Measurements from ENCODE around the gene PRR16. TPM values are rescaled to one million over a fixed set of nuclear protein-coding genes. Genes with fewer than 3 reads are reported as not detected.

Gene PRR16
- total and polyA plus RNA-seq, 2 of the 13 experiments (the other 11 are each of a cell fraction or from before 2014, with no cell fraction given): not detected

DNA sequence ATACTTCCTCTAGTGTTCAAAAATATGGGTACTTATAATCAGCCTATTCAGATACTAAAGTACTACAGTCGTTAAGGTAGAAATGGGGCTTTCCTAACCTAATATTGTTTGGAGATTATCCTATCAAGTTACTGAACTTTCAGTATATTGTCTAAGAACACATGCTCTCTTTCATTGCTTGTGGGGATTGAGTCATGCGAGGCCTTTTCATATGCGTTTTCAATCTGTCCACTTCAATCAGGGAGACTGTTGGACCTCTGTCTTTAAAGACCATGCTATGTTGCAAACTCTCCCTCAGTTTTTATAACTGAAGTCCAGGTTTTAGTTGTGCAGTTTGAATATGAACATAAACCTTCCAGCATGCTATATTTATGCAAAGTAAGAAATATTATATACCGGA lies 15.0 kb downstream of the PRR16 start:
- POLR2A ChIA-PET: no interaction called here
- no peaks in the 10 kb centered on the region for H3K79me2 ChIP-seq (ENCODE audit: insufficient read depth, low read length)
- no peak for ATAC-seq

More for the DNA sequence above, 15.0 kb downstream of the PRR16 start:
- CTCF ChIA-PET (ENCODE audit: low intra/inter-chr PET ratio, low total read pairs): no interaction called here
- Histone ChIP-seq H3K4me3 (replicated peaks in 1 of 3; ENCODE audit: insufficient read depth in 1 of 3, low read depth in 2 of 3, low read length in 3 of 3) (no peak overlapping the region), H4K20me1 (ENCODE audit: insufficient read depth, low read length) (no peaks in the 10 kb centered on the region), H2AFZ (ENCODE audit: low read length) (no peak overlapping the region), H3K36me3 (replicated peaks in 1 of 2; ENCODE audit: control insufficient read depth in 1 of 2, insufficient read depth in 2 of 2, low read length in 2 of 2) (no peaks in the 10 kb centered on the region), H3K9me3 (ENCODE audit: low read length) (no peaks in the 10 kb centered on the region), H3K27me3 (ENCODE audit: control insufficient read depth in 1 of 2, insufficient read depth in 2 of 2, low read length in 2 of 2) (no peaks in the 10 kb centered on the region; a peak in 1 of 5 replicates), H3K4me2 (ENCODE audit: low read depth, low read length) (no peak overlapping the region), H3K9ac (ENCODE audit: insufficient read depth, low read depth, low read length) (no peak overlapping the region), H3K27ac (ENCODE audit: extremely low read length, insufficient read depth, low read length) (no peak overlapping the region), H3K4me1 (ENCODE audit: insufficient read depth, low read length) (no peaks in the 10 kb centered on the region)
- intact Hi-C loops (cut with micrococcal nuclease; ENCODE audit: unreplicated experiment) (no loop called here), in situ Hi-C loops (cut with HindIII; ENCODE audit: extremely low pct_ligation_motif_present, low pct_unique_long_range_greater_than_20kb) (no loop called here)
- no TSS peak for BruUV-seq (replicated peaks)
- FAIRE-seq (no peak), DNase-seq (ENCODE audit: low spot score) (no peak)
- TF ChIP-seq ZNF644 (CRISPR knock-in tag; IDR thresholded peaks at IDR 0.05; ENCODE audit: low read depth) (no peak), PPARG (CRISPR knock-in tag; conservative IDR thresholded peaks at IDR 0.05) (no peak), ZEB1 (IDR thresholded peaks at IDR 0.05; ENCODE audit: insufficient replicate concordance, low read depth) (no peak), ZNF225 (CRISPR knock-in tag; IDR thresholded peaks at IDR 0.05) (no peak), ZNF564 (CRISPR knock-in tag; IDR thresholded peaks at IDR 0.05) (no peak), ZNF567 (CRISPR knock-in tag; IDR thresholded peaks at IDR 0.05; ENCODE audit: borderline replicate concordance) (no peak), AKAP8 (CRISPR knock-in tag; IDR thresholded peaks at IDR 0.05) (no peak), ARID5B (CRISPR knock-in tag; IDR thresholded peaks at IDR 0.05) (no peak), ZFP37 (CRISPR knock-in tag; IDR thresholded peaks at IDR 0.05; ENCODE audit: borderline replicate concordance) (no peak), E2F2 (CRISPR knock-in tag; IDR thresholded peaks at IDR 0.05; ENCODE audit: borderline replicate concordance) (no peak)
- WGBS (ENCODE audit: low lambda C conversion rate): 28% methylated on average over 4 of the region's 4 CpGs
